A549 (cell line): ENCODE results near the gene NEK11.

ENCODE experiments used
- CEBPB ChIP-seq, 2 experiments: fragments of >200 bp in 1 of 2; sonication (Bioruptor Twin) in 1 of 2; formaldehyde crosslinking in 1 of 2; IDR thresholded peaks; 2 replicates each; pipeline ENCODE4 v1.6.1; 2012 to 2016
- EP300 ChIP-seq, 2 experiments: fragments of >200 bp; sonication (Bioruptor Twin); formaldehyde crosslinking; IDR thresholded peaks; 2 replicates in 1 of 2; 3 replicates in 1 of 2; pipeline ENCODE4 v1.6.1; 2016 to 2017
- MAFK ChIP-seq: fragments of 450-650 bp; IDR thresholded peaks from 2 replicates; pipeline ENCODE4 v1.6.1; 2014; ENCODE audit not compliant: partially characterized antibody
- POLR2A ChIP-seq: IDR thresholded peaks from 2 replicates; pipeline ENCODE4 v1.6.1; 2012; ENCODE audit warnings: mild to moderate bottlenecking, low read length
- RAD21 ChIP-seq, 2 experiments: fragments of >200 bp in 1 of 2; sonication (Bioruptor Twin) in 1 of 2; formaldehyde crosslinking in 1 of 2; IDR thresholded peaks in 1 of 2; conservative IDR thresholded peaks in 1 of 2; 2 replicates in 1 of 2; 3 replicates in 1 of 2; pipeline ENCODE4 v1.6.1; 2012 to 2018; ENCODE audit warnings: inconsistent platforms in 1 of 2
- RCOR1 ChIP-seq: fragments of 150-350 bp; IDR thresholded peaks from 2 replicates; pipeline ENCODE4 v1.6.1; 2014; ENCODE audit warnings: antibody characterized with exemption, low read length, low read depth
- SMC3 ChIP-seq: fragments of >200 bp; sonication (Bioruptor Twin); formaldehyde crosslinking; IDR thresholded peaks from 3 replicates; pipeline ENCODE4 v1.6.1; 2018; ENCODE audit warnings: inconsistent platforms
- TP53 ChIP-seq: fragments of 250-450 bp; sonication (Bioruptor Pico); IDR thresholded peaks from 2 replicates; pipeline ENCODE4 v1.5.0; 2021; ENCODE audit warnings: mild to moderate bottlenecking, moderate library complexity
- TF ChIP-seq, protein P1 (sequence below): fragments of >200 bp; sonication (Bioruptor Twin); formaldehyde crosslinking; IDR thresholded peaks from 3 replicates; pipeline ENCODE4 v1.5.1; 2016
- TF ChIP-seq, protein P2 (sequence below): fragments of 200-600 bp; sonication (generic); IDR thresholded peaks from 2 replicates; pipeline ENCODE4 v1.6.1; 2016; ENCODE audit warnings: antibody characterized with exemption, mild to moderate bottlenecking, moderate library complexity
- TF ChIP-seq, protein P3 (sequence below): IDR thresholded peaks from 2 replicates; pipeline ENCODE4 v1.6.1; 2012
- TF ChIP-seq, protein P4 (sequence below): fragments of 450-650 bp; IDR thresholded peaks from 2 replicates; pipeline ENCODE4 v1.6.1; 2014; ENCODE audit warnings: antibody characterized with exemption

DNA sequence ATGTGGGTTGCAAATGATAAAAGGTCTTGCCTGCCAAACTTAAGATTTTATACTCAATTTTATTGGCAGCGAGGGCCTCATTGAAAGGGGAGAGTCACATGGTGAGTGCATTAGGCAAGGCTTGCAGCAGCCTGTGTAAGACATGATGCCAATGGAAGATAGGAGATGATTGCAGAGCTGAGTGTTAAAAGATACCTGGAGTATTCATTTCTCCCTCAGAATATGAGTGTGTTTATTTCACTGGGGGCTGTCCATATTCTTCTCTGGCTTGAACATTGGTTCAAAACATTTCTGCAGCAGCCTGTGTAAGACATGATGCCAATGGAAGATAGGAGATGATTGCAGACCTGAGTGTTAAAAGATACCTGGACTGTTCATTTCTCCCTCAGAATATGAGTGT lies 189.7 kb downstream of the NEK11 start:
- TF ChIP-seq EP300 (IDR thresholded peaks at IDR 0.05) (no peak), RCOR1 (no peak), RAD21 (conservative IDR thresholded peaks at IDR 0.05 in 1 of 2, IDR thresholded peaks at IDR 0.05 in 1 of 2) (no peak), CEBPB (IDR thresholded peaks at IDR 0.05) (no peak), MAFK (no peak), POLR2A (no peak), SMC3 (no peak), TP53 (CRISPR knock-in tag) (no peak)
- TF ChIP-seq, protein P1, sequence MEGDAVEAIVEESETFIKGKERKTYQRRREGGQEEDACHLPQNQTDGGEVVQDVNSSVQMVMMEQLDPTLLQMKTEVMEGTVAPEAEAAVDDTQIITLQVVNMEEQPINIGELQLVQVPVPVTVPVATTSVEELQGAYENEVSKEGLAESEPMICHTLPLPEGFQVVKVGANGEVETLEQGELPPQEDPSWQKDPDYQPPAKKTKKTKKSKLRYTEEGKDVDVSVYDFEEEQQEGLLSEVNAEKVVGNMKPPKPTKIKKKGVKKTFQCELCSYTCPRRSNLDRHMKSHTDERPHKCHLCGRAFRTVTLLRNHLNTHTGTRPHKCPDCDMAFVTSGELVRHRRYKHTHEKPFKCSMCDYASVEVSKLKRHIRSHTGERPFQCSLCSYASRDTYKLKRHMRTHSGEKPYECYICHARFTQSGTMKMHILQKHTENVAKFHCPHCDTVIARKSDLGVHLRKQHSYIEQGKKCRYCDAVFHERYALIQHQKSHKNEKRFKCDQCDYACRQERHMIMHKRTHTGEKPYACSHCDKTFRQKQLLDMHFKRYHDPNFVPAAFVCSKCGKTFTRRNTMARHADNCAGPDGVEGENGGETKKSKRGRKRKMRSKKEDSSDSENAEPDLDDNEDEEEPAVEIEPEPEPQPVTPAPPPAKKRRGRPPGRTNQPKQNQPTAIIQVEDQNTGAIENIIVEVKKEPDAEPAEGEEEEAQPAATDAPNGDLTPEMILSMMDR, result no peak
- TF ChIP-seq, protein P2, sequence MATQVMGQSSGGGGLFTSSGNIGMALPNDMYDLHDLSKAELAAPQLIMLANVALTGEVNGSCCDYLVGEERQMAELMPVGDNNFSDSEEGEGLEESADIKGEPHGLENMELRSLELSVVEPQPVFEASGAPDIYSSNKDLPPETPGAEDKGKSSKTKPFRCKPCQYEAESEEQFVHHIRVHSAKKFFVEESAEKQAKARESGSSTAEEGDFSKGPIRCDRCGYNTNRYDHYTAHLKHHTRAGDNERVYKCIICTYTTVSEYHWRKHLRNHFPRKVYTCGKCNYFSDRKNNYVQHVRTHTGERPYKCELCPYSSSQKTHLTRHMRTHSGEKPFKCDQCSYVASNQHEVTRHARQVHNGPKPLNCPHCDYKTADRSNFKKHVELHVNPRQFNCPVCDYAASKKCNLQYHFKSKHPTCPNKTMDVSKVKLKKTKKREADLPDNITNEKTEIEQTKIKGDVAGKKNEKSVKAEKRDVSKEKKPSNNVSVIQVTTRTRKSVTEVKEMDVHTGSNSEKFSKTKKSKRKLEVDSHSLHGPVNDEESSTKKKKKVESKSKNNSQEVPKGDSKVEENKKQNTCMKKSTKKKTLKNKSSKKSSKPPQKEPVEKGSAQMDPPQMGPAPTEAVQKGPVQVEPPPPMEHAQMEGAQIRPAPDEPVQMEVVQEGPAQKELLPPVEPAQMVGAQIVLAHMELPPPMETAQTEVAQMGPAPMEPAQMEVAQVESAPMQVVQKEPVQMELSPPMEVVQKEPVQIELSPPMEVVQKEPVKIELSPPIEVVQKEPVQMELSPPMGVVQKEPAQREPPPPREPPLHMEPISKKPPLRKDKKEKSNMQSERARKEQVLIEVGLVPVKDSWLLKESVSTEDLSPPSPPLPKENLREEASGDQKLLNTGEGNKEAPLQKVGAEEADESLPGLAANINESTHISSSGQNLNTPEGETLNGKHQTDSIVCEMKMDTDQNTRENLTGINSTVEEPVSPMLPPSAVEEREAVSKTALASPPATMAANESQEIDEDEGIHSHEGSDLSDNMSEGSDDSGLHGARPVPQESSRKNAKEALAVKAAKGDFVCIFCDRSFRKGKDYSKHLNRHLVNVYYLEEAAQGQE, result no peak
- TF ChIP-seq, protein P3, sequence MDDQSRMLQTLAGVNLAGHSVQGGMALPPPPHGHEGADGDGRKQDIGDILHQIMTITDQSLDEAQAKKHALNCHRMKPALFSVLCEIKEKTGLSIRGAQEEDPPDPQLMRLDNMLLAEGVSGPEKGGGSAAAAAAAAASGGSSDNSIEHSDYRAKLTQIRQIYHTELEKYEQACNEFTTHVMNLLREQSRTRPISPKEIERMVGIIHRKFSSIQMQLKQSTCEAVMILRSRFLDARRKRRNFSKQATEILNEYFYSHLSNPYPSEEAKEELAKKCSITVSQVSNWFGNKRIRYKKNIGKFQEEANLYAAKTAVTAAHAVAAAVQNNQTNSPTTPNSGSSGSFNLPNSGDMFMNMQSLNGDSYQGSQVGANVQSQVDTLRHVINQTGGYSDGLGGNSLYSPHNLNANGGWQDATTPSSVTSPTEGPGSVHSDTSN, result no peak
- TF ChIP-seq, protein P4, sequence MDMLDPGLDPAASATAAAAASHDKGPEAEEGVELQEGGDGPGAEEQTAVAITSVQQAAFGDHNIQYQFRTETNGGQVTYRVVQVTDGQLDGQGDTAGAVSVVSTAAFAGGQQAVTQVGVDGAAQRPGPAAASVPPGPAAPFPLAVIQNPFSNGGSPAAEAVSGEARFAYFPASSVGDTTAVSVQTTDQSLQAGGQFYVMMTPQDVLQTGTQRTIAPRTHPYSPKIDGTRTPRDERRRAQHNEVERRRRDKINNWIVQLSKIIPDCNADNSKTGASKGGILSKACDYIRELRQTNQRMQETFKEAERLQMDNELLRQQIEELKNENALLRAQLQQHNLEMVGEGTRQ, result no peak
